Thyroid gland (tissue), 4 donors: ENCODE results near the gene MALT1.

ENCODE experiments used
- CTCF ChIP-seq, 6 experiments: fragments of 200-600 bp in 3 of 6; fragments of 450-650 bp in 3 of 6; sonication (generic) in 3 of 6; IDR thresholded peaks; one replicate each; pipeline ENCODE4 v1.5.1; 2016 to 2019; ENCODE audit warnings: antibody characterized with exemption in 6 of 6, mild to moderate bottlenecking in 2 of 6, inconsistent platforms in 1 of 6, moderate library complexity in 1 of 6
- POLR2A ChIP-seq, 2 donors: fragments of 450-650 bp; IDR thresholded peaks; one replicate each; pipeline ENCODE4 v1.6.1; 2017; ENCODE audit warnings: antibody characterized with exemption in 2 of 2, mild to moderate bottlenecking in 2 of 2, moderate library complexity in 1 of 2

DNA sequence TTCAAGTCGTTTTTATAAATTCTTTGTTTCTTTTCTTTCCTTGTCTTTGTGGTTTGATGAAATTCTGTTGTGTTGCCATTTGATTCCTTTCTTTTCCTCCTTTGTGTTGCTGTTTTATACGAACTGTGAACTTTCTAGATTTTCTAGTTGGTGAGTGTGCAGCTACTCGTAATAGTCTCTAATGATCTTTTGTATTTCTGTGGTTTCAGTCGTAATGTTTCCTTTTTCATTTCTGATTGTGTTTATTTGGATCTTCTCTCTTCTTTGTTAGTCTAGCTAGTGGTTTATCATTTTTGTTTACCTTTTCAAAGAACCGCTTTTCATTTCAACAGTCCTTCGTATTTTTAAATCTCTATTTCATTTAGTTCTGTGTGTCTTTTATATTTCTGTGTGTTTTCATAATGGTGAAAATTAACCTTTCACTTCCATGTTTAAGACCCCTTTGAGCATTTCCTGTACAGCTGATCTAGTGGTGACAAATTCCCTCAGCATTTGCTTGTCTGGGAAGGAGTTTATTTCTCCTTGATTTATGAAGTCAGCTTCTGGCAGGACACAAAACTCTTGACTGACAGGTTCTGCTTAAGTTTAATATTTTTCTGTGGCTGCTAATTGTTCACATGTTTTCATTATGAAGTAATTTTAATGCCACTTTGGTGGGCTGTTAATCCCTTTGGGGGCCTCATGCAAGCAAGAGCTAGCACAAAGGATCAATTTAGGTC, 16.2 kb upstream of the MALT1 start:
- TF ChIP-seq CTCF (IDR thresholded peaks at IDR 0.05) (no peak), POLR2A (IDR thresholded peaks at IDR 0.05) (no peak)
